D721Med (cell line): ENCODE data around the gene RPL23.

Experiments used
- DNase-seq: peaks from one replicate; pipeline ENCODE4 v3.0.0; 2011; ENCODE audit warnings: low spot score; ENCODE audit not compliant: insufficient read length
- FAIRE-seq: peaks from 2 replicates; lab custom pipeline; 2011; peaks lifted over from hg19 to GRCh38; lab: Jason Lieb, UNC
- CTCF ChIP-seq: IDR thresholded peaks from 2 replicates; pipeline ENCODE4 v1.5.1; 2012; ENCODE audit warnings: mild to moderate bottlenecking, control low read depth; ENCODE audit not compliant: insufficient read depth; ENCODE audit errors: missing control alignments

RPL23 gene

GRCh38 chr17:38891441-38891840 is 37.9 kb upstream of the RPL23 start:
- TF ChIP-seq CTCF: no peak
- DNase-seq (no peak), FAIRE-seq (no peak)

DNA sequence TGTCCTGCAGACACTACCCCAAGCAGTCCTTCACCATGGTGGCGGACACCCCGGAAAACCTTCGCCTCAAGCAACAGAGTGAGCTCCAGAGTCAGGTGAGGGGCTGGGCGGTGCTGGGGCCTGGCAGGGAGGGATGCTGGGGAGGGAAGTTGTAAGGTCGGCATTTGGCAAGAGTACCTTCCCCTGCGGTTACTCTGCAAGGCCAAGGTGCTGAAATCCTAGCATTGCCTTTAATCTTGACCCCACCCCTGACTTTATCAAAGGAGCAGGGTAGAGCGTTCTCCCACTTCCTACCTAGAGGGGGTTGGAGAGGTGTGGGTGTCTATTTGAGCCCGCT is 36.9 kb upstream of the RPL23 start:
- TF ChIP-seq CTCF: no peak
- no peak for DNase-seq
- FAIRE-seq: no peak

DNA sequence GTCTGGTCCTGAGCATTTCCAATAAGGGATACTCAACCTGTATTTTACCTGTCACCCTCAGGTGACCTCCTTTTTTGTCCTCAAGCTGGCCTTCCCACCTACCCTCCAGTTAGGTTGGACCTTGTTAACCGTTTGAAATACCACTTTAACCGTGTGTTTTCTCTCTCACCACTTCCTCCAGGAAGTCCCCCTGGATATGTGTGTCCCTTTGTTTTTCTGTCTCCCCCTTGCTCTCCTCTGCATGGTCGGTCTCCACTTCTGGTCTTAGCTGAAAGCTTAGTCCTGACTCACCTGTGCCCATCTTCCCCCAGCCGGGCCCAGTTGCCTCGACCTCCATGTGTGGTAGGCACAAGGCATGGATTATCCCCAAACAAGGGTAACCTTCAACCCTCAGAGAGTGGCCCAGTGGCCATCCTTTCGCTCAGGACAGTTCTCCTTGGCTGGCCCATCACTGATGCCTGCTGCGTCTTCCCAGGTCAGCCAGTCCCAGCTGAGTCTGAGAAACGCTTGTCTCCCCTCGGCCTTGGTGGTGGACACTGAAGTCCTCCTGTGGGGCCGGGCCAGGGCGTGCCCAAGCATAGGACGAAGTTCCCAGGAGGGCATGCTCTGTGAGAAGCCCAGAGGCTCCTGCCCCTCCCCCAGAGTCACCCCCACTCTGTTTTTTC is 36.4 kb upstream of the RPL23 start:
- no peak for TF ChIP-seq CTCF
- FAIRE-seq (no peak), DNase-seq (no peak)

- FAIRE-seq (no peak), DNase-seq (no peak)
- no peak for TF ChIP-seq CTCF
These were observed 35.3 kb upstream of the RPL23 start for GRCh38 chr17:38888842-38889241.

DNA sequence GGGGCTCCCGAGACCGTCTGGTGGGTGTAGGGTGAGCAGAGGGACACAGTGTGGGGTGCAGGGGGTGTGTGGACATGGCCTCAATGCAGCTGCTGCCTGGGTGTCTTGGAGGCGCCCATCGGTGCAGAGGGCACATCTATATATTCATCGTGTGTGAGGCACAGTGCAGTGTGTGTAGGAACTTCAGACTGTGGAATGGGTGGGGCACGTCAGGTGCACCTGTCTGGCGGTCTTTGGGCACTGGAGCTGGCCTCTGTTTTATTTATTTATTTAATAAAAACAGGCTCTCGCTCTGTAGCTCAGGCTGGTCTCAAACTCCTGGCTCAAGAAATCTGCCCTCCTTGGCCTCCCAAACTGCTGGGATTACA is 33.1 kb upstream of the RPL23 start:
- no peak for TF ChIP-seq CTCF
- DNase-seq: no peak
- FAIRE-seq: no peak

DNA sequence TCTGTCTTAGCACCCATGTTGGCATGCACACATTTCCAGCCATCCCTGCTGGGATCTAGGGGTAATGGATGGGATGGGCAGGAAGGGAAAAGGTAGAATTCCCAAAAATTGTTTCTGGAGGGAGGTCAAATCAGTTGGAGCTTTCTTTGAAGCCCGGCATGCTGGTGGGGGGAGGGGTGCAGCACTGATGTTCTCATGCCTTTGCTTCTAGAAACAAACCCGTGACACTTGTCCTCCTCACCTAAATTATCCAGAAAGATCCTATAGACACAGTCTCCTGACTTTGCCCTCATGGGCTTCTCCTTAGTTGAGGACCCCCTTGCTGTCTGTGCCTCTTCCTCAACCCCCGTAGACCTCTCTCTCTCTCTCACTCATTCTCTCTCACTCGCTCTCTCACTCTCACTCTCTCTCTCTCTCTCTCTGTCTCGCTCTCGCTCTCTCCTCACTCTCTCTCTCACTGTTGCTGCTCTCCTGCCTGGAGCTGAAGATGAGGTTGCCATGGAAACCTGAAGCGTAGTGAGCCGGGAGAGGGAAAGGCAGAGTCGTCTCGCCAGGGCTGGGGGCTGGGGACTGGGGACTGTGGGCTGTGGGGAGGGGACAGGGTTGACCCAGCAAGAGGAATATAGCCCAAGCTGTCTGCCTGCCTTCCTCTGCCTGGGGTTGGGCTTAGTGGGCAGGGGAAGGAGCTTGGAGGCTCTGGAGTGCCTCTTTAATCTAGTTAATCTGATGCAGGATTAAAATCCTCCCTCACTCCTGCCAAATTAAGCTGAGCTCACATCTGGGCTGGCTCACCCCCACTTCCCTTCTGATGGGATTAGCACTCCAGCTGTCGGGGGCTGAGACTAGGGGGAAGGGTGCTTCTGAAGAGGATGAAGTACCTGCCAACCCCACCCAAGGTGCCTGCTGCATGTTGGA is 32.5 kb upstream of the RPL23 start:
- TF ChIP-seq CTCF: no peak
- peak; percentile 92 for DNase-seq
- peak; percentile 29 for FAIRE-seq
